WERI-Rb-1 (cell line): ENCODE measurements around the gene BTNL9.

Source experiments
- DNase-seq: peaks from one replicate; pipeline ENCODE4 v3.0.0-alpha.2; 2020
- H3K27ac ChIP-seq: fragments of 250-450 bp; sonication (Bioruptor Pico); 2 replicates; pipeline ENCODE4 v1.5.1; 2020; ENCODE audit warnings: mild to moderate bottlenecking, moderate library complexity
- H3K27me3 ChIP-seq: fragments of 250-450 bp; sonication (Bioruptor Pico); 2 replicates; pipeline ENCODE4 v1.5.1; 2021; ENCODE audit warnings: mild to moderate bottlenecking, low read depth, moderate library complexity; ENCODE audit not compliant: insufficient read depth, severe bottlenecking
- H3K36me3 ChIP-seq: fragments of 250-450 bp; sonication (Bioruptor Pico); 2 replicates; pipeline ENCODE4 v1.5.1; 2020; ENCODE audit warnings: mild to moderate bottlenecking, moderate library complexity
- H3K4me3 ChIP-seq: 2 replicates; pipeline ENCODE4 v1.5.1; 2011; ENCODE audit warnings: low read depth, mild to moderate bottlenecking, control low read depth, low read length
- H3K9me3 ChIP-seq: fragments of 250-450 bp; sonication (Bioruptor Pico); 2 replicates; pipeline ENCODE4 v1.5.1; 2021; ENCODE audit warnings: mild to moderate bottlenecking, moderate library complexity; ENCODE audit not compliant: severe bottlenecking
- TF ChIP-seq, protein P1 (sequence below): IDR thresholded peaks from 2 replicates; pipeline ENCODE4 v1.5.1; 2011; ENCODE audit warnings: low read depth, mild to moderate bottlenecking, control low read depth, inconsistent platforms, low read length

The BTNL9 gene

DNA sequence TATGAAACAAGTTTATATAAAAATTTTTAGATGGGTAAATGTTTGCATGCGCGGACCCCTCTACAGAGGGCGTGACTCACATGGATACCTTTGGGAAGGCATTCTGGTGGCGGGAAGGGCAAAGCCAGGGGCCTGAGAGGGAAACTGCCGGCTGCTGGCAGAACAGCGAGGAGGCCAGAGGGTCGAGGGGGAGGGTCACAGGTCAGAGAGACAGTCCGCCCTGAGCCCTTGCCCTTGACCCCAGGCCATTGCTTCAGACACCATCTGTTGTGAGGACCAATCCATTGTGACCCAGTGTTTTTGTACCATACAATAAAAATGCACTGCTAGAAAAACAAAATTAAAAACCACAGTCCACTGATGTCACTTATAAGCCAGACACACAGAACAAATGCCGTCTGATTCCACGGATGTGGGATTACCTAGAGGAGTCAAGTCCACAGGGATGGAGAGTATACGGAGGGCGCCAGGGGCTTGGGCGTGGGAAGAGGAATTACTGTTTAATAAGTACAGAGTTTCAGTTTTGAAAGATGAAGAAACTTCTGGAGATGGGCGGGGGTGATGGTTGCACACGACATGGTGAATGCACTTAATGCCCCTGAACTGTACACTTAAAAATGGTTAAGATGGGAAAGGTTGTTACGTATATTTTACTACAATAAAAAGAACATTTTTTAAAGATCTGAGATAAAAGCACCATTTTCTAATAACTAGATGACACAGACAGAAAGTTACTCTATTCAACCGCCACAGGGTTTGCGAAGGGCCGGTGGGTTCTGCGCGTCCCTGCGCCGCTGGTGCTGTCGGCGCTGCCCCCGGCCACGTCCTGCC, 12.0 kb downstream of the BTNL9 start:
- Histone ChIP-seq H3K4me3 (no peak overlapping the region), H3K36me3 (no peaks in the 10 kb centered on the region), H3K9me3 (no peaks in the 10 kb centered on the region), H3K27ac (no peak overlapping the region), H3K27me3 (peaks cover 35% of the 10 kb centered on the region)
- no peak for DNase-seq
- TF ChIP-seq, protein P1, sequence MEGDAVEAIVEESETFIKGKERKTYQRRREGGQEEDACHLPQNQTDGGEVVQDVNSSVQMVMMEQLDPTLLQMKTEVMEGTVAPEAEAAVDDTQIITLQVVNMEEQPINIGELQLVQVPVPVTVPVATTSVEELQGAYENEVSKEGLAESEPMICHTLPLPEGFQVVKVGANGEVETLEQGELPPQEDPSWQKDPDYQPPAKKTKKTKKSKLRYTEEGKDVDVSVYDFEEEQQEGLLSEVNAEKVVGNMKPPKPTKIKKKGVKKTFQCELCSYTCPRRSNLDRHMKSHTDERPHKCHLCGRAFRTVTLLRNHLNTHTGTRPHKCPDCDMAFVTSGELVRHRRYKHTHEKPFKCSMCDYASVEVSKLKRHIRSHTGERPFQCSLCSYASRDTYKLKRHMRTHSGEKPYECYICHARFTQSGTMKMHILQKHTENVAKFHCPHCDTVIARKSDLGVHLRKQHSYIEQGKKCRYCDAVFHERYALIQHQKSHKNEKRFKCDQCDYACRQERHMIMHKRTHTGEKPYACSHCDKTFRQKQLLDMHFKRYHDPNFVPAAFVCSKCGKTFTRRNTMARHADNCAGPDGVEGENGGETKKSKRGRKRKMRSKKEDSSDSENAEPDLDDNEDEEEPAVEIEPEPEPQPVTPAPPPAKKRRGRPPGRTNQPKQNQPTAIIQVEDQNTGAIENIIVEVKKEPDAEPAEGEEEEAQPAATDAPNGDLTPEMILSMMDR: no peak

DNA sequence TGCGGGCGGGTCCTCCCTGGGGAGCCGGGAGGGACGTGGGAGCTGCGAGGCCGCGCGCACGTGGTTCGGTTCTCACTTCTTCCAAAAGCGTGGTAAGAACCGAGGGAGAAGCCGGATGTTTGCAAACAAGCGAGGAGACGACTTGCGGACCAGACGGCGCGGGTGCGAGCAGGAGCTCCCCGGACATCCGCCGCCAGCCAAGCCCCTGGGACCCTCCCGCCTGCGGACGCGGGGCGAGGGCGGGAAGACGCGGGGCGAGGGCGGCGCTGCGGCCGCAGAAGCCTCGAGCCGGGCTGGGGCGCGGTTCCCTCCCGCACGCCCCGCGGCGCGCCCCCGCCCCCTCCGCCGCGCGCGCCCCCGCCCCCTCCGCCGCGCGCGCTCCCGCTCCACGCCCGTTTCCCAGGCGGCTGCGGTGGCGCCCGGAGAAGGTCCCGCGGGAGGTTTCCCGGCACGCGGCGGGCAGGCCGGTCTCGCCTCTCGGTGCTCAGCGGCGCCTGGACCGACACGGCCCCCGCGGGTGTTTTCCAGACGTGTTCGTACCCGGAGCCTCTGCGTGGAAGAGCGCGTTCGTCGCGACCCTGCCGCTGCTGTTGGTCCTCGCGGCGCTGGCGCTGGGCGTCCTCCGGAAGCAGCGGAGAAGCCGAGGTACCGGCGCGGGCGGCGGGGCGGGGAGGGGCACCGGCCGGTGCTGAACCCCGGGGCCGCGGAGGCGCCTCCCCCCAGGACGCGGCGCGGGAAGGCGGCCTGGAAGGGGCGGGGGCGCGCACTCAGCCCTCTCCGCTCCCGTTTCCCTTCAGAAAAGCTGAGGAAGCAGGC, 12.8 kb downstream of the BTNL9 start:
- H3K36me3 ChIP-seq: no peaks in the 10 kb centered on the region
- H3K27ac ChIP-seq: no peak overlapping the region
- no peaks in the 10 kb centered on the region for H3K9me3 ChIP-seq
- no peak for DNase-seq
- H3K4me3 ChIP-seq: peak overlapping the region; percentile 37
- TF ChIP-seq, protein P1: no peak
- peaks cover 30% of the 10 kb centered on the region for H3K27me3 ChIP-seq

DNA sequence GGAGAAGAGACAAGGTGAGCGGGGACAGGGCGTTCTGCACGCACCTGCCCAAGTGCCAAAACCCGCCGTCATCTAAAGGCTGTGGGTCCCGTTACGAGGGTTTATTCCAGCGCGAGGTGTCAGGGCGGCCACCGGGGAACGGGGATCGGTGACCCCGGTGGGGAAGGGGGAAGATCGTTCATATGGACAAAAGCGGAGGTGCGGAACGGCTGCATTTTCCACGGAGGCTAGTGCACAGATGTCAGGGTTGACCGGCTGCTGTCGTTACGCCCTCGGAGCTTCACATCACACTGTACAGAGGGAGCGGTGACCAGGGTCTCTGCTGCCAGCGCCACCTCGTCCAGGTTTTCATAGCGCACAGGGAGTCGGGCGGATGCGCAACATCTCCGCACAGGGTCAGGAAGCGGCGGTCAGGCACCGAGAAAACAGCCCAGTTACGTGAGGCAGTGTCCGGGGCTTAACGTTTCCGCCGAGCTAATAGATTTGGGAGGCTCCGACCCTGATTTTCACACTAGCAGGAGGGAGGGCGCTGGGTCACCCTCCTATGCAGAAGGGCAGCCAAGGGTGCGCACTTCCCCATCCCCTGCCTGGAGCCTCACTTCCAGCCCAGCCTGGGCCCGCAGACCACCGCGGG, 13.5 kb downstream of the BTNL9 start:
- Histone ChIP-seq H3K27ac (no peak overlapping the region), H3K27me3 (peaks cover 35% of the 10 kb centered on the region), H3K9me3 (no peaks in the 10 kb centered on the region), H3K36me3 (no peaks in the 10 kb centered on the region), H3K4me3 (peak overlapping the region; percentile 37)
- TF ChIP-seq, protein P1: no peak
- no peak for DNase-seq

DNA sequence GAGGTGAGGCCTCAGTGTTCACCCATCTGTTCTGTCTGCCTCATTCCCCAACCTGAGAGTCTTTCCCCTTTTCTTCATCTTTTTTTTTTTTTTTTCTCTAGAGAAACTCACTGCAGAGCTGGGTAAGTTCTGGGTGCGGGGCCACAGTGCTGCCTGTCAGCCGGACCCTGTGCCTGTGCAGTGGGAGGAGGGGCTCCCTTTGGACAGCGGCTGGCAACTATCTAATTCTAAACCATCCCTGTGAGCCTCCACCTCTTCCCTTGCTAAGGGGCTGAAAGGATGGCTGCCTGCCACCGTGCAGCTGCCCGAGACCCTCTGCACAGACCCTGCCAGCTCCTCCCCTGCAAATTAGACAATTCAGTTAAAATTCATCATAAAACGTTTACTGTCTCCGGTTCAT, 14.1 kb downstream of the BTNL9 start:
- no peak overlapping the region for H3K4me3 ChIP-seq
- H3K9me3 ChIP-seq: no peaks in the 10 kb centered on the region
- no peaks in the 10 kb centered on the region for H3K36me3 ChIP-seq
- TF ChIP-seq, protein P1: no peak
- H3K27ac ChIP-seq: no peak overlapping the region
- no peak for DNase-seq
- peaks cover 35% of the 10 kb centered on the region for H3K27me3 ChIP-seq

DNA sequence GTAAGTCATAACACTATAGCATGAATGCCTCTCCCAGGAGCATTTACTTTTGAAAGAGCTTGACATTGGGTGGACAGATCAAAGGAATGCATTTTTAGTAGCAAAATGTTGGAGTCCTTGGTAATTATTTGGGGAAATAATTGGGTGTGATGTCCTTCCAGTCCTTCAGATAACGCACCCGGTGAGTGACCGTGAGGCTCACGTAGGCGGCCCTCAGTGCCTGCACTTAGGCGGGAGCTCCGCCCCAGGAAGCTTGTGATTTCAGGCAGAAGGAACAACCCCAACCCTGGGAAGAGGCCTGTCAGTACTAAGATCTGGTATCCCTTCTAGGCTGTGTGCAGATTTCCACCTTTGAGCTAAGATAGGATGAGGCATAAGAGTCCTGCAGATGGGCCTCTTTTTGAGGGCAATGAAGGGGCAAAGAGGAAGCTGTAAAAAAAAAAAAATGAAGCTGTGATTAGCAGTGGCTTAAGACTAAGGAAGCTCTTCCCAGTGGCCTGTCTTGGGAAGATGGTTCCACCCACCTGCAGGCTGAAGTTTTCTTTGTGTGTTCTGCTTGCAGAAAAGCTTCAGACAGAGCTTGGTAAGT, 14.9 kb downstream of the BTNL9 start:
- no peaks in the 10 kb centered on the region for H3K9me3 ChIP-seq
- no peak for DNase-seq
- H3K4me3 ChIP-seq: no peak overlapping the region
- H3K27me3 ChIP-seq: peaks cover 39% of the 10 kb centered on the region
- no peaks in the 10 kb centered on the region for H3K36me3 ChIP-seq
- TF ChIP-seq, protein P1: no peak
- H3K27ac ChIP-seq: no peak overlapping the region
